K562 (cell line): ENCODE measurements around the gene PSMA7. TPM values are rescaled to one million over a fixed set of nuclear protein-coding genes. Genes with fewer than 3 reads are reported as not detected.
A peak's percentile ranks its signal among the peaks of the same experiment; 100 is the strongest.

ENCODE experiments used
- ATAC-seq: fragments of 200-7000 bp; cut with Tn5 transposase; 3 replicates; pipeline ENCODE4 v1.9.1; 2020; ENCODE audit warnings: moderate library complexity
- BruUV-seq: library from RNA; stranded (reverse); fragments of 400-500 nt; replicated peaks from 2 replicates; lab custom pipeline; 2021; lab: Mats Ljungman, UMichigan
- CTCF ChIA-PET: fragments of 300-600 bp; formaldehyde crosslinking; extraction: SDS; loops from one replicate; lab custom pipeline; 2021; ENCODE audit warnings: low intra/inter-chr PET ratio; lab: Yijun Ruan, JAX
- POLR2A ChIA-PET: fragments of 300-600, 350-650 bp; sonication (Branson Sonifier 250); formaldehyde crosslinking; extraction: SDS; loops from one replicate; lab custom pipeline; 2021; ENCODE audit warnings: antibody characterized with exemption, inconsistent platforms; lab: Yijun Ruan, JAX
- DNase-seq, 4 experiments: peaks; one replicate each; pipeline versions ENCODE4 v3.0.0 to v3.0.0-alpha.2; 2011 to 2018; ENCODE audit warnings: low spot score in 3 of 4, mixed read lengths in 3 of 4; ENCODE audit errors: extremely low read depth in 1 of 4
- FAIRE-seq: peaks from 2 replicates; lab custom pipeline; 2011; peaks lifted over from hg19 to GRCh38; lab: Jason Lieb, UNC
- H2AFZ ChIP-seq: 2 replicates; pipeline ENCODE4 v1.6.0; 2011; ENCODE audit warnings: low read depth, low read length, control low read depth, inconsistent platforms
- H3K27ac ChIP-seq: fragments of 200-600 bp; 3 replicates; pipeline ENCODE4 v1.8.0; 2011; ENCODE audit warnings: low read depth, mild to moderate bottlenecking, control low read depth, inconsistent platforms, low read length, moderate library complexity, mixed read lengths; ENCODE audit errors: extremely low read depth
- H3K27me3 ChIP-seq, 2 experiments: fragments of 300-600 bp in 1 of 2; 2 replicates in 1 of 2; 3 replicates in 1 of 2; pipeline versions ENCODE4 v1.6.0 to v1.8.0; 2011; ENCODE audit warnings: inconsistent platforms in 2 of 2, low read length in 2 of 2, mild to moderate bottlenecking in 1 of 2, mixed read lengths in 1 of 2, moderate library complexity in 1 of 2; ENCODE audit not compliant: control insufficient read depth in 2 of 2, insufficient read depth in 2 of 2
- H3K36me3 ChIP-seq: fragments of 300-600 bp; 3 replicates; pipeline ENCODE4 v1.8.0; 2011; ENCODE audit warnings: mild to moderate bottlenecking, low read length, inconsistent platforms; ENCODE audit not compliant: control insufficient read depth, insufficient read depth
- H3K4me1 ChIP-seq, 2 experiments: fragments of 200-600 bp in 1 of 2; replicated peaks in 1 of 2; 2 replicates in 1 of 2; 3 replicates in 1 of 2; pipeline versions ENCODE4 v1.5.1 to v1.8.0; 2011; ENCODE audit warnings: inconsistent platforms in 2 of 2, low read length in 2 of 2, mild to moderate bottlenecking in 1 of 2, mixed read lengths in 1 of 2, moderate library complexity in 1 of 2; ENCODE audit not compliant: control insufficient read depth in 2 of 2, insufficient read depth in 2 of 2
- H3K4me2 ChIP-seq: 2 replicates; pipeline ENCODE4 v1.6.1; 2011; ENCODE audit warnings: low read length, control low read depth, inconsistent platforms, mixed read lengths; ENCODE audit not compliant: insufficient read depth
- H3K4me3 ChIP-seq: fragments of 200-600 bp; sonication (generic), shearing (Covaris generic); 2 replicates; pipeline ENCODE4 v1.5.1; 2016; ENCODE audit warnings: control low read depth, inconsistent platforms
- H3K79me2 ChIP-seq: fragments of 200-600 bp; 3 replicates; pipeline ENCODE4 v1.8.0; 2011; ENCODE audit warnings: low read length, inconsistent platforms; ENCODE audit not compliant: control insufficient read depth, insufficient read depth
- H3K9ac ChIP-seq, 2 experiments: 2 replicates each; pipeline versions ENCODE4 v1.6.0 to v1.6.1; 2011; ENCODE audit warnings: low read depth in 2 of 2, low read length in 2 of 2, control low read depth in 1 of 2, inconsistent platforms in 1 of 2, mild to moderate bottlenecking in 1 of 2, mixed read lengths in 1 of 2; ENCODE audit not compliant: insufficient read depth in 1 of 2
- H3K9me1 ChIP-seq: one replicate; pipeline ENCODE4 v1.6.0; 2011; ENCODE audit warnings: inconsistent platforms, mild to moderate bottlenecking, low read length, moderate library complexity; ENCODE audit not compliant: control insufficient read depth, insufficient read depth
- H3K9me3 ChIP-seq: replicated peaks from 2 replicates; pipeline ENCODE4 v1.5.1; 2011; ENCODE audit warnings: low read depth, low read length, inconsistent platforms; ENCODE audit not compliant: control insufficient read depth, insufficient read depth
- H4K20me1 ChIP-seq: replicated peaks from 2 replicates; pipeline ENCODE4 v1.6.1; 2011; ENCODE audit warnings: low read length, inconsistent platforms, mixed read lengths; ENCODE audit not compliant: control insufficient read depth, insufficient read depth
- DDX20 ChIP-seq: fragments of 450-650 bp; IDR thresholded peaks from 2 replicates; pipeline ENCODE4 v1.6.1; 2016; ENCODE audit warnings: missing genetic modification characterization, low read depth, mild to moderate bottlenecking, missing compliant biosample characterization, moderate library complexity
- FOXK1 ChIP-seq: sonication (generic); formaldehyde crosslinking; IDR thresholded peaks from 2 replicates; pipeline ENCODE4 v1.8.0; 2022; ENCODE audit warnings: missing genetic modification reagents, mild to moderate bottlenecking, borderline replicate concordance
- NFIC ChIP-seq: fragments of 450-650 bp; IDR thresholded peaks from 2 replicates; pipeline ENCODE4 v1.6.1; 2017; ENCODE audit warnings: mild to moderate bottlenecking, inconsistent platforms
- PHF8 ChIP-seq: fragments of 200-600 bp; sonication (generic); IDR thresholded peaks from 2 replicates; pipeline ENCODE4 v1.6.1; 2012; ENCODE audit warnings: mixed run types, mild to moderate bottlenecking, inconsistent platforms, low read length, moderate library complexity, borderline replicate concordance
- POLR2G ChIP-seq: fragments of 200-400 bp; formaldehyde crosslinking; IDR thresholded peaks from 2 replicates; pipeline ENCODE4 v1.6.1; 2017; ENCODE audit warnings: low read depth, mild to moderate bottlenecking, antibody characterized with exemption, low read length, moderate library complexity
- SNRNP70 ChIP-seq: fragments of 200-400 bp; formaldehyde crosslinking; optimal IDR thresholded peaks from 2 replicates; pipeline ENCODE3; 2017; ENCODE audit warnings: low read depth, low read length
- SUPT5H ChIP-seq: fragments of 450-650 bp; IDR thresholded peaks from 2 replicates; pipeline ENCODE4 v1.6.1; 2016
- ZBED1 ChIP-seq: IDR thresholded peaks from 2 replicates; pipeline ENCODE4 v1.6.1; 2014
- ZNF354B ChIP-seq: fragments of 250-450 bp; sonication (Bioruptor Pico); IDR thresholded peaks from 2 replicates; pipeline ENCODE4 v1.4.0; 2020
- WGBS: fragments of 100-300 bp; shearing (Covaris generic); methylation state at CpG from one replicate; pipeline ENCODE4 v1.1.6; 2016; ENCODE audit warnings: low coverage, mixed read lengths; ENCODE audit not compliant: insufficient coverage; ENCODE audit errors: missing lambda C conversion rate; 5-methylcytosine and 5-hydroxymethylcytosine counted together
- in situ Hi-C: fragments of 300-500 bp; cut with MboI; formaldehyde crosslinking; loops from 4 replicates; pipeline ENCODE4 v1.15.0; 2018; ENCODE audit warnings: inconsistent platforms, mixed read lengths
- intact Hi-C: fragments of 100-400 bp; cut with micrococcal nuclease; formaldehyde crosslinking; loops from 2 replicates; pipeline ENCODE4 v1.14.2; 2022
- polyA plus RNA-seq, 8 experiments: library from polyadenylated mRNA; depleted of rRNA in 4 of 8; stranded (reverse) in 5 of 8; unstranded in 3 of 8; fragments of >200 nt; fragmentation: Nextera tagmentation in 2 of 8; fragmentation: Illumina TruSeq in 1 of 8; extraction: Ambion mirVana in 2 of 8; extraction: Trizol in 1 of 8; gene quantifications; 2 replicates each; pipeline versions ENCODE4 v1.2.1 to v1.2.3, GENCODE V29; 2011 to 2014; ENCODE audit warnings: inconsistent platforms in 1 of 8, missing spikeins in 1 of 8
- total RNA-seq, 7 experiments: library from RNA; depleted of rRNA in 6 of 7; stranded (reverse); fragments of >200 nt in 6 of 7; fragmentation: Illumina TruSeq in 2 of 7; extraction: Trizol in 2 of 7; gene quantifications; 2 replicates each; pipeline versions ENCODE4 v1.2.1 to v1.2.3, GENCODE V29; 2011 to 2021; ENCODE audit warnings: low replicate concordance in 1 of 7
- TF ChIP-seq, protein P1 (sequence below): sonication (generic); formaldehyde crosslinking; IDR thresholded peaks from 2 replicates; pipeline ENCODE4 v1.8.1; 2023; ENCODE audit warnings: mild to moderate bottlenecking, missing genetic modification reagents
- TF ChIP-seq, protein P2 (sequence below): sonication (generic); formaldehyde crosslinking; IDR thresholded peaks from 2 replicates; pipeline ENCODE4 v1.8.1; 2023; ENCODE audit warnings: mild to moderate bottlenecking, missing genetic modification reagents
- TF ChIP-seq, protein P3 (sequence below), 3 experiments: IDR thresholded peaks in 2 of 3; conservative IDR thresholded peaks in 1 of 3; 2 replicates each; pipeline ENCODE4 v1.5.1; 2011 to 2012; ENCODE audit warnings: low read length in 3 of 3, mild to moderate bottlenecking in 3 of 3, control low read depth in 2 of 3, improper control_type of control experiment in 1 of 3, inconsistent platforms in 1 of 3, low read depth in 1 of 3, mixed read lengths in 1 of 3, moderate library complexity in 1 of 3; ENCODE audit not compliant: insufficient read depth in 2 of 3
- TF ChIP-seq, protein P4 (sequence below): fragments of 450-650 bp; formaldehyde crosslinking; IDR thresholded peaks from 2 replicates; pipeline ENCODE4 v1.4.0; 2022; ENCODE audit warnings: missing genetic modification characterization

The PSMA7 gene
- total and polyA plus RNA-seq, 9 of the 15 experiments (the other 6 are each of a cell fraction or from before 2014, with no cell fraction given), result 257 to 510 (median 393) TPM

DNA sequence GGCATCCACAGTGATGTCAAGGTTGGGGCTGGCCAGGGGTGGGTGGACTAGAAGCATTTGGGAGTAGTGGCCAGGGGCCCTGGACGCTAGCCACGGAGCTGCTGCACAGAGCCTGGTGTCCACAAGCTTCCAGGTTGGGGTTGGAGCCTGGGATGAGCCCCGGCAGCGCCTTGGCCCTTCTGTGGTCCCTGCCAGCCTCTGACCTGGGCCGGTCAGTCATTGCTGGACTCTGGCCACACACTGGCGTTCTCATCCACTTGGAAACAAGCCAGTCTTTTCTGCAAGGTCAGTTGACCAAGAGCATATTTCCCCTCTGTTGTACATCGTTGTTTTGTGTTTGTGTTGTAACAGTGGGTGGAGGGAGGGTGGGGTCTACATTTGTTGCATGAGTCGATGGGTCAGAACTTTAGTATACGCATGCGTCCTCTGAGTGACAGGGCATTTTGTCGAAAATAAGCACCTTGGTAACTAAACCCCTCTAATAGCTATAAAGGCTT lies 8.4 kb downstream of the PSMA7 start (continued):
- TF ChIP-seq, protein P1, sequence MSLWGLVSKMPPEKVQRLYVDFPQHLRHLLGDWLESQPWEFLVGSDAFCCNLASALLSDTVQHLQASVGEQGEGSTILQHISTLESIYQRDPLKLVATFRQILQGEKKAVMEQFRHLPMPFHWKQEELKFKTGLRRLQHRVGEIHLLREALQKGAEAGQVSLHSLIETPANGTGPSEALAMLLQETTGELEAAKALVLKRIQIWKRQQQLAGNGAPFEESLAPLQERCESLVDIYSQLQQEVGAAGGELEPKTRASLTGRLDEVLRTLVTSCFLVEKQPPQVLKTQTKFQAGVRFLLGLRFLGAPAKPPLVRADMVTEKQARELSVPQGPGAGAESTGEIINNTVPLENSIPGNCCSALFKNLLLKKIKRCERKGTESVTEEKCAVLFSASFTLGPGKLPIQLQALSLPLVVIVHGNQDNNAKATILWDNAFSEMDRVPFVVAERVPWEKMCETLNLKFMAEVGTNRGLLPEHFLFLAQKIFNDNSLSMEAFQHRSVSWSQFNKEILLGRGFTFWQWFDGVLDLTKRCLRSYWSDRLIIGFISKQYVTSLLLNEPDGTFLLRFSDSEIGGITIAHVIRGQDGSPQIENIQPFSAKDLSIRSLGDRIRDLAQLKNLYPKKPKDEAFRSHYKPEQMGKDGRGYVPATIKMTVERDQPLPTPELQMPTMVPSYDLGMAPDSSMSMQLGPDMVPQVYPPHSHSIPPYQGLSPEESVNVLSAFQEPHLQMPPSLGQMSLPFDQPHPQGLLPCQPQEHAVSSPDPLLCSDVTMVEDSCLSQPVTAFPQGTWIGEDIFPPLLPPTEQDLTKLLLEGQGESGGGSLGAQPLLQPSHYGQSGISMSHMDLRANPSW (CRISPR knock-in tag), result no peak
- TF ChIP-seq SUPT5H, result peak; percentile 18; the same call in 1 of the 2 replicates
- TF ChIP-seq SNRNP70, result no peak
- TF ChIP-seq NFIC, result peak; percentile 39
- TF ChIP-seq FOXK1 (CRISPR knock-in tag), result no peak
- TF ChIP-seq ZBED1, result no peak
- TF ChIP-seq PHF8, result no peak
- no peak for TF ChIP-seq ZNF354B (CRISPR knock-in tag)
- TF ChIP-seq DDX20 (tag), result no peak

DNA sequence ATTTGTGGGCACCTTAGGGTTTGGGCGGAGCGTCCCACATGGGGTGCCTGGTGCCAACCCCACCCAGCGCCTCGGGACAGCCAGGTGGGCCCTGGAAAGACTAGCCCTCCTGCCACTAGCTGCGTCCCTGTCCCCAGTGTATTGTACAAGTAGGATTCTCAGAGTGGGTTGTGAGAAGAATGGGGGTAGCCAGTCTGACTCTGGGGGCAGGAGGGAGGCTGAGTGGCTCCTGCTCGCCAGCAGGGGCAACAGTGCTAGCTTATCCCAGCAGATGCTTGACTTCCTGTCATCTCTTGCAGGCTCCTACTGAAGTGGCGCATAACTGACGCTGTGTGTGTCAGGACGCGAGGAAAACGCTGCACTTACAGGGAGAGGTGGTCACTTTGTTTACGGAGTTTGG lies 9.3 kb downstream of the PSMA7 start:
- no peaks in the 10 kb centered on the region for H3K9me3 ChIP-seq
- POLR2A ChIA-PET, result interaction anchor here (1.1 to 7.8 kb wide), 3 partner anchors 9 to 123 kb away, joined by 4 to 78 read pairs (median 7); partner anchors contain the start of genes LSM14B and TAF4
- peaks cover 20% of the 10 kb centered on the region for H4K20me1 ChIP-seq
- peaks cover 97% of the 10 kb centered on the region for H3K36me3 ChIP-seq
- 0 out of 3 replicates have a peak, but pooled peaks cover 2% of the 10 kb centered on the region for H3K79me2 ChIP-seq
- DNase-seq, result no peak
- H3K4me1 ChIP-seq, result peaks cover 0 to 4% of the 10 kb centered on the region in 2 experiments; a peak in 1 of 5 replicates
- TF ChIP-seq, protein P2, sequence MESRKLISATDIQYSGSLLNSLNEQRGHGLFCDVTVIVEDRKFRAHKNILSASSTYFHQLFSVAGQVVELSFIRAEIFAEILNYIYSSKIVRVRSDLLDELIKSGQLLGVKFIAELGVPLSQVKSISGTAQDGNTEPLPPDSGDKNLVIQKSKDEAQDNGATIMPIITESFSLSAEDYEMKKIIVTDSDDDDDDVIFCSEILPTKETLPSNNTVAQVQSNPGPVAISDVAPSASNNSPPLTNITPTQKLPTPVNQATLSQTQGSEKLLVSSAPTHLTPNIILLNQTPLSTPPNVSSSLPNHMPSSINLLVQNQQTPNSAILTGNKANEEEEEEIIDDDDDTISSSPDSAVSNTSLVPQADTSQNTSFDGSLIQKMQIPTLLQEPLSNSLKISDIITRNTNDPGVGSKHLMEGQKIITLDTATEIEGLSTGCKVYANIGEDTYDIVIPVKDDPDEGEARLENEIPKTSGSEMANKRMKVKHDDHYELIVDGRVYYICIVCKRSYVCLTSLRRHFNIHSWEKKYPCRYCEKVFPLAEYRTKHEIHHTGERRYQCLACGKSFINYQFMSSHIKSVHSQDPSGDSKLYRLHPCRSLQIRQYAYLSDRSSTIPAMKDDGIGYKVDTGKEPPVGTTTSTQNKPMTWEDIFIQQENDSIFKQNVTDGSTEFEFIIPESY, result peak; percentile 39; the same call in 1 of the 2 replicates
- TF ChIP-seq, protein P3, sequence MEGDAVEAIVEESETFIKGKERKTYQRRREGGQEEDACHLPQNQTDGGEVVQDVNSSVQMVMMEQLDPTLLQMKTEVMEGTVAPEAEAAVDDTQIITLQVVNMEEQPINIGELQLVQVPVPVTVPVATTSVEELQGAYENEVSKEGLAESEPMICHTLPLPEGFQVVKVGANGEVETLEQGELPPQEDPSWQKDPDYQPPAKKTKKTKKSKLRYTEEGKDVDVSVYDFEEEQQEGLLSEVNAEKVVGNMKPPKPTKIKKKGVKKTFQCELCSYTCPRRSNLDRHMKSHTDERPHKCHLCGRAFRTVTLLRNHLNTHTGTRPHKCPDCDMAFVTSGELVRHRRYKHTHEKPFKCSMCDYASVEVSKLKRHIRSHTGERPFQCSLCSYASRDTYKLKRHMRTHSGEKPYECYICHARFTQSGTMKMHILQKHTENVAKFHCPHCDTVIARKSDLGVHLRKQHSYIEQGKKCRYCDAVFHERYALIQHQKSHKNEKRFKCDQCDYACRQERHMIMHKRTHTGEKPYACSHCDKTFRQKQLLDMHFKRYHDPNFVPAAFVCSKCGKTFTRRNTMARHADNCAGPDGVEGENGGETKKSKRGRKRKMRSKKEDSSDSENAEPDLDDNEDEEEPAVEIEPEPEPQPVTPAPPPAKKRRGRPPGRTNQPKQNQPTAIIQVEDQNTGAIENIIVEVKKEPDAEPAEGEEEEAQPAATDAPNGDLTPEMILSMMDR (IDR thresholded peaks at IDR 0.05 in 2 of 3, conservative IDR thresholded peaks at IDR 0.05 in 1 of 3; ENCODE audit: insufficient read depth in 2 of 3, low read depth in 1 of 3, low read length in 3 of 3), result peak; percentile 12 to 18 (median 16); a peak in 3 of 6 replicates
- TF ChIP-seq, protein P4, sequence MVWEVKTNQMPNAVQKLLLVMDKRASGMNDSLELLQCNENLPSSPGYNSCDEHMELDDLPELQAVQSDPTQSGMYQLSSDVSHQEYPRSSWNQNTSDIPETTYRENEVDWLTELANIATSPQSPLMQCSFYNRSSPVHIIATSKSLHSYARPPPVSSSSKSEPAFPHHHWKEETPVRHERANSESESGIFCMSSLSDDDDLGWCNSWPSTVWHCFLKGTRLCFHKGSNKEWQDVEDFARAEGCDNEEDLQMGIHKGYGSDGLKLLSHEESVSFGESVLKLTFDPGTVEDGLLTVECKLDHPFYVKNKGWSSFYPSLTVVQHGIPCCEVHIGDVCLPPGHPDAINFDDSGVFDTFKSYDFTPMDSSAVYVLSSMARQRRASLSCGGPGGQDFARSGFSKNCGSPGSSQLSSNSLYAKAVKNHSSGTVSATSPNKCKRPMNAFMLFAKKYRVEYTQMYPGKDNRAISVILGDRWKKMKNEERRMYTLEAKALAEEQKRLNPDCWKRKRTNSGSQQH (CRISPR knock-in tag), result no peak
- peak; percentile 31; the same call in 1 of the 2 replicates for TF ChIP-seq POLR2G
- TF ChIP-seq, all 486 proteins: peak for 3
- no TSS peak for BruUV-seq
- intact Hi-C loops (no loop called here), in situ Hi-C loops (no loop called here)
- CTCF ChIA-PET, result no interaction called here
- no peaks in the 10 kb centered on the region for H3K9me1 ChIP-seq
- no peaks in the 10 kb centered on the region for H3K27me3 ChIP-seq
- no peak overlapping the region for H3K4me2 ChIP-seq
- no peak overlapping the region for H2AFZ ChIP-seq
- no peak overlapping the region for H3K27ac ChIP-seq
- no peak overlapping the region for H3K4me3 ChIP-seq
- 90% methylated on average over 12 of the region's 12 CpGs for WGBS
- FAIRE-seq (no peak), ATAC-seq (peak; percentile 33)
- no peak overlapping the region for H3K9ac ChIP-seq
